ENCODE results near the gene RAP1GAP.

DNA sequence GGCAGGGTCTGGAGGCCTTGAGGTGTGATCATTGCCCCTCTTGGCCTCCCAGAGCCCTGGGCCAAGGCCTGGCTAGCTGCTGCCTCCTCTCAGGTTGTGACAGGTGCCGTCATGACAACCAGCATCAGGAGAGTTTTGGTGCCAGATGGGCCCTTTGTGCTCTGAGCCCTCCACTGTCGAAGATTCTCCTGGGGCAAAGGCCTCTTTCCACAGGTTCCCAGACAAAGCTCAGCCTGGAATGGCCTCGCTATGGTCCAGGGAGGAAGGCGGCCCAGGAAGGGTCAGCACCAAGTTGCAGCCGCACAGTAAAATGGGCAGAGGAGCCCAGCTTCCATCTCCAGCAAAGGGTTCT, 81.6 kb downstream of the RAP1GAP start:
- TF ChIP-seq, protein P1, sequence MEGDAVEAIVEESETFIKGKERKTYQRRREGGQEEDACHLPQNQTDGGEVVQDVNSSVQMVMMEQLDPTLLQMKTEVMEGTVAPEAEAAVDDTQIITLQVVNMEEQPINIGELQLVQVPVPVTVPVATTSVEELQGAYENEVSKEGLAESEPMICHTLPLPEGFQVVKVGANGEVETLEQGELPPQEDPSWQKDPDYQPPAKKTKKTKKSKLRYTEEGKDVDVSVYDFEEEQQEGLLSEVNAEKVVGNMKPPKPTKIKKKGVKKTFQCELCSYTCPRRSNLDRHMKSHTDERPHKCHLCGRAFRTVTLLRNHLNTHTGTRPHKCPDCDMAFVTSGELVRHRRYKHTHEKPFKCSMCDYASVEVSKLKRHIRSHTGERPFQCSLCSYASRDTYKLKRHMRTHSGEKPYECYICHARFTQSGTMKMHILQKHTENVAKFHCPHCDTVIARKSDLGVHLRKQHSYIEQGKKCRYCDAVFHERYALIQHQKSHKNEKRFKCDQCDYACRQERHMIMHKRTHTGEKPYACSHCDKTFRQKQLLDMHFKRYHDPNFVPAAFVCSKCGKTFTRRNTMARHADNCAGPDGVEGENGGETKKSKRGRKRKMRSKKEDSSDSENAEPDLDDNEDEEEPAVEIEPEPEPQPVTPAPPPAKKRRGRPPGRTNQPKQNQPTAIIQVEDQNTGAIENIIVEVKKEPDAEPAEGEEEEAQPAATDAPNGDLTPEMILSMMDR (IDR thresholded peaks at IDR 0.05; ENCODE audit: low read length) = no peak
- TF ChIP-seq EZH2phosphoT487 (IDR thresholded peaks at IDR 0.05; ENCODE audit: low read length) (no peak), EZH2 (optimal IDR thresholded peaks at IDR 0.05; ENCODE audit: low read depth, low read length) (no peak)

All from MM.1S (cell line).